NCI-H128 (cell line): Measurements from ENCODE around the gene P2RX3.
"Not testable (repeated sequence)": the region's sequence is repeated elsewhere in the genome, so short reads cannot be mapped to it uniquely, and the experiment has no call there.

Experiments
- DNase-seq: peaks from one replicate; lab custom pipeline; 2025; ENCODE audit not compliant: unreplicated experiment; lab: John Stamatoyannopoulos, UW

The P2RX3 gene

DNA sequence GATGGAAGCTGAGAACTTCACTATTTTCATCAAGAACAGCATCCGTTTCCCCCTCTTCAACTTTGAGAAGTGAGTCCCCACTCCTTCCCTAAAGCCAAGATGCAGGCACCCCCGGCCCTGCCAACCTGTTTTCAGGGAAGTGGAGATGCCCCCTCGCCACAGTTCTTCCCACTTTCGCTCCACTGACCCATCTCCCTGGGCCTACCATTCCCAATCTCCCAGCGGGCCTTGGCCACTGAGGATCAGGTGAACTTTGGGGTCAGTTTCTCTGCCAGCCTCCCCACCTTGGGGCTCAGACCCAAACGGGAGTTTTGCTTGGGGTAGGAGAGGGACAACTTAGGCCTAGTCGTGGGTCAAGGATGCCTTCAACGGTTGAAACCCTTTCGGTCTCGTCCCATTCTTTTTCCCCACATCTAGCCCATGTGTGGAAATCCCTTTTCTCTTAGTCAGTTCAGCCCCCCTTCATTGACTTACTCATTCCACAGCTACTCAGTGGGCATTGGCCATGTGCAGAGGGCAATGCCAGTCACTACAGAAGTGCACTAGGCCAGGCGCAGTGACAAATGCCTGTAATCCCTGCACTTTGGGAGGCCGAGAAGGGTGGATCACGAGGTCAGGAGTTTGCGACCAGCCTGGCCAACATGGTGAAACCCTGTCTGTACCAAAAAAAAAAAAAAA, 10.6 kb downstream of the P2RX3 start:
- no peak for DNase-seq

DNA sequence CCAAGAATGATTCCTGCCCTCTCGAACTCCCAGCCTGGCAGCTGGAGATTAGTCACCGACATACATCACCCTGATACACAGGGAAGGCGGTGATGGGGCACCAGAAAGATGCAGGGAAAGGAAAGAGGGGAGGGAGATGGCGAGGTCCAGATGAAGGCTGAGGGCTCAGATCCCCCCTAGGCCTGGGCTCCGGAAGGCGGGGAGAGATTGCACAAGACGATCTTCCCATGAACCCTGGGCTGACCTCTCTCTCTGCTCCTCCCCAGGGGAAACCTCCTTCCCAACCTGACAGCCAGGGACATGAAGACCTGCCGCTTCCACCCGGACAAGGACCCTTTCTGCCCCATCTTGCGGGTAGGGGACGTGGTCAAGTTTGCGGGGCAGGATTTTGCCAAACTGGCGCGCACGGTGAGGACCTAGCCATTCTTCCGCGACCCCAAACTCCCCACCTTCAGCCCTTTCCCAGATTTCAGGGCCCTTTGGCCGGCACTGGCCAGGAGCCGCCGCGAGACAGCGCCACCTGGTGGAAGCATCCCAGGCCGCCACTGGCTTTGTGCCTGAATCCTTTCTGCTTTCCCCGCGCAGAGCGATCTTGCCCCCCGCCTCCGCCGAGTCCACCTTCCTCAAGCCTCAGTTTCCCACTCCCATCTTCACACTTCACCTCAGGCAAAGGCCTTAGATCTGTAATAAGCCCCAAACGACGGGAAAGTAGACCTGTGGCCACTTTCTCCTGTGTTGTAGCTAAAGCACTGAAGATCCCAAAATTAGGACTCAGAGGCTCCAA, 11.5 kb downstream of the P2RX3 start:
- peak; percentile 22 for DNase-seq

DNA sequence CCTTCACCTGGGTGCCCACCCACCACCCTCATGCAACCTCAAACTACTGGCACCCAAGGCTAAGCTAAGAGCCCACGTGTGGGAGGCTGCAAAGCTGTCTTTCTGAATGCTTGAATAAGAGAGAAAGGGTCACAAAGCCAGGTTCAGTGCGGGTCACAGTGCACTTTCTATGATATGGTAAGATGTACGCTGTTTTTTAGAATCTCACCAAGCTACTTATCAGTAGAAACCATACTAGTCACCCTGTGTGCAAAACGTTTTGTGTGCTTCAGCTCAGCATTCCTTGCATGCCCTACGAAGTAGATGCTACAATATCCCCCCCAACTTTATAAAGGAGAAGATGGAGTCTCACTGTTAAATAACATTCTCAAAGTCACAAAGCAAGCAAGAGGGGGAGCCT, 14.9 kb downstream of the P2RX3 start:
- no peak for DNase-seq

DNA sequence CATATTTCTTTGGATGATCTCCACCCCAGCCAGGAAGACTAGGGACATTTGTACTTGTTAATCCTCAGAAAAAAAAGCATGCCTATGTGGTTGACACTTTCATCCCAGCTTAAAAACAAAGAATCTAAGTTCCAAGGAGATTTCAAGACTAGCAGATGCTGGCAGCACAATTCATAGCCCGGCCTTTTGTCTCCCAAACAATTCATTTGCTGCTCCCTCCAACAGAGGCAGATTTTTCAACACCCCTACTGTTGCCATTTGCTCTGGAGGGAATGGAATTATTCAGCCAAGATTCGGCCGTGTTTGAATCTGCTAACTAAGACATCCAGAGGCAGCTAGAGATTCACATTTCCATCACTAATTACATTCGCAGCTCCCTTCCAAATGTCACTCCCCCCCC, 15.3 kb downstream of the P2RX3 start:
- no peak for DNase-seq

DNA sequence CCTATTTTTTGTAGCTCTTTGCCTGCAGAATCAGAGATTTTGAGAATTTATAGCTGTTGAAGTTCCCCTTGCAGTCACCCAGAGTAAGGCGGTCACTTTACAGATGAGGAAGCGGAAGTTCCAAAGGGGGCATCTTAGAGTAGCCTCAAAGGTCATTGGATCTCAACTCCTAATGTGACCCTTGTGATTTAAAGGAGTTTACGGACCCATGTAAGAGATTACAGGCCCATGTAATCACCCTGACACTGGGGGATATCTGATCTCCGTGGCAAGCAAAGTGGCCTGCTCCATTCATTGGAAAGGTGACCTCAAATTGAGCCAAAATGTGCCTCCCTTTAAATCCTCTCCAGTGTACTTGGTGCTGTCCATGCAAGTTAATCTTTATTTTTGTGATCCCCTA, 15.7 kb downstream of the P2RX3 start:
- DNase-seq: no peak

DNA sequence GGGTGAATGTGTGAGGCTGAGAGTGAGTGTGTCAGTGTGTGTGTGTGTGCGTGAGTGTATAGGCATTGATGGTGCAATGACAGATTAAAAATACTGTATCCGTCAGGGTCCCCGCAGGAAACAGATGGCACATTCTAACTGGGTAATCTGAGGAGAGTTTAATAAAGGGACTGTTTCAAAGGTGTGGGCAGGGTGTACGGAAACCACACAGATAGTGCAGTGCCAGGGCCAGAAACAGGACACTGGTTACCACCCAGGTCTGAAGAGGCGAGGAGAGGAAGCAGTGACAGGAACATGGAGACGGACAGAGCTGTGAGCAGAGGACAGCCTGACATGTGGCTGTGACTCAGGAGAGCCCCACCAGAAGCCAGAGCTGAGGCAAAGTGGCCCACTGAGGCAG, 16.5 kb downstream of the P2RX3 start:
- no peak for DNase-seq

DNA sequence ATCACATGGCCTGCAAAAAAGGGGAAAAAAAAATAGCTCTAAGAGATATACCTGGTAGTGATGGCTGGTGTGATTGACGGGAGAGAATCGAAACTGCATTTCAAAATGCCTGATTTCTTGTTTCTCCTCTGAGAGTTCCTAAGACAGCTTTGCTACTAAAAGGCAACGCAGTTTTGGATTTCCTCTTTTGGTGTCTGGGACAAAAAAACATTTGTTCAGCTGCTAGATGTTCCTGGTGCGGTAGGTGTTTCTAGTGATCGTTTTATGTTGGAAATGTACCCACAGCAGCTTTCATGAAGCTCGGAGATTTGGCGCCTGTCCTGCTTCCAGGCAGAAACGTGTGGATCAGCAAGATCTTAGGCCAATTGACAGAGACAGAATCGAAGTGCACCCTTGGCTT, 18.1 kb downstream of the P2RX3 start:
- no peak for DNase-seq

DNA sequence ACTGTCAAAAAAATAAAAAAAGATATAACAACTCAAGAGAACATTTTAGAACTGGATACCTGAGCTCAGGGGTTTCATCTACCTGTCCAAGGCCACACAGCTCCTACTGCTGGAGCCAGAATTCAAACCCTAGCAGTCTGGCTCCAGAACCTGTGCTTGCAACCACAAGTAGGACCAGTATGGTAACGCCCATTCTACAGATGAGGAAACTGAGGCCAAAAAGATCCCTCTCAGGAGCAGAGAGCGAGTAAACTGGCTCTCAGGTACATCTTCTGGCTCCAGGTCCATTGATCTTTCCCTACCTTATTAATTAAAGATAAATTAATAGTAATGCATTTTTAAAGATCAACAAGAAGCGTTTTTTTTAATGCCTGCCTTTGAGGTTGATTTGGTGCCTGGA, 19.2 kb downstream of the P2RX3 start:
- no peak for DNase-seq

DNA sequence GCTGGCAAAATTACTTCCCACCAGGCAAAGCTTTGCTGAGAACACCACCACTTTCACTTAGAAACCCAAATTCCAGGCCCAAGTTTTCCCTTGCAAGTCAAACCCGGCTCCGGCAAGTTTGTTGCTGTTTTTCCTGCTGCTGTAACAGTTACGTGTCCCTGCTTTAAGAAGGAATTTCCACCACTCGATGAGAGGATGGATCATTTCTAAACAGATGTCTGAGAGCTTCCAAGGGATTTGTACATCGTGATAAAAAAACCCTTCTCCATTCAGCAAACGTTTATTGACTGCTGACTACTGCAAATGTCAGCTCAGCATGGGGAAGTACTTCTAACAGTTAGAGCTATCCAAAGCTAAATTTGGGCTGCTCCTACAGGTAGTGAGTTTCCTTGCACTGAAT, 19.7 kb downstream of the P2RX3 start:
- no peak for DNase-seq

DNA sequence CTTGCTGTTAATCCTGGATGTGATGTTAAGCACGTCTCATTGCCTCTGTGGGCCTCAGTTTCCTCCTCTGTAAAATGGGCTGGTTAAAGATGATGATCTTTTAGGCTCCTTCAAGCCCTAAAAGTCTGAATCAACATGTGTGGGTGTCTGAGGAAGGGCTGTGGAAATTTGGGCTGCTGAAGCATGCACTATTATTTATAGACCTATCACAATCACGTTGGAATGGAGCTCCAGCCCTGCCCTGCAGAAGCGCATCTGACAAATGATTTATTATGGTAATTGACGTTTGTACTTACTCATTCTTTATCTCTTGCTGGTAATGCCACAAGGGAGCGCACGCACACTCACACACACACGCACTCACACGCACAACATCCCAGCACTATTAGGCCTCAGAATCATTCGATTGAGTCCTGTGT, 20.4 kb downstream of the P2RX3 start:
- no peak for DNase-seq

DNA sequence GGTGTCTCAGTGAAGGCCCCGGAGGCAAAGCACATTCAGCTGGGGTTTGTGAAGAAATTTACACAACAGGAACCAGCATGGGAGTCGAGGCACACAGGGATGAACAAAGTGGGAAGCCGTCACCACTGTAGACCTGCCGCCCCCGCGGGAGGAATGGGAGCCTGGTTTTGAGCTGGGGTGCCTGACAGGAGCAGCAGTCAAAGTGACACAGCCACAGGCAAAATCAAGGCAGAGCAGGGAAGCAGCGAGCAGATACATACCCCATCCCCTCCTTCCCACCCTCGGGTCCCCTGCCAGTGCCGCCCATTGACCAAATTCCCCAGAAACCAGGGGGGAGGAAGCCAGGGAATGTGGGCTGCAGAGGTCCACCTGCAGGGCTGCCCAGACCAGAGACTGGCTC, 20.8 kb downstream of the P2RX3 start:
- DNase-seq: no peak

DNA sequence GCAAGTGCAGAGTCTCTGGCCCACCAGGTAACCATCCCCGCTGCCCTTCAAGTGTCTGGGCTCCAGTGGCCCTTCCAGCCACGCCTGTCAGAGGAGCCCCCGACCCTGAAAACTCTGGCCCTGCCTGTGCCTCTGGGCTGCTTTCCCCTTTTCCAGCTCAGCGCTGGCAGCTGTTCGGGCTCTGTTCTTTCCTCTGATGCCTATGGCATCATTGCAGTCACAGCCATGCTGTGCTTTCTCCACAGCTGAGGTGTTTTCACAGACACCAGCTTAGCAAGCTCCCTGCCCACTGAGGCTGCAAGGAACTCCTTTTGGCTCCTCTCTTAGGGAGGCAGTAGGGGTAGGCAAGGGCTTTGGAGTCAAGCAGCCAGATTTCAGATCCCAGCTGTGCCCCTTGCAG, 21.2 kb downstream of the P2RX3 start:
- DNase-seq: no peak

DNA sequence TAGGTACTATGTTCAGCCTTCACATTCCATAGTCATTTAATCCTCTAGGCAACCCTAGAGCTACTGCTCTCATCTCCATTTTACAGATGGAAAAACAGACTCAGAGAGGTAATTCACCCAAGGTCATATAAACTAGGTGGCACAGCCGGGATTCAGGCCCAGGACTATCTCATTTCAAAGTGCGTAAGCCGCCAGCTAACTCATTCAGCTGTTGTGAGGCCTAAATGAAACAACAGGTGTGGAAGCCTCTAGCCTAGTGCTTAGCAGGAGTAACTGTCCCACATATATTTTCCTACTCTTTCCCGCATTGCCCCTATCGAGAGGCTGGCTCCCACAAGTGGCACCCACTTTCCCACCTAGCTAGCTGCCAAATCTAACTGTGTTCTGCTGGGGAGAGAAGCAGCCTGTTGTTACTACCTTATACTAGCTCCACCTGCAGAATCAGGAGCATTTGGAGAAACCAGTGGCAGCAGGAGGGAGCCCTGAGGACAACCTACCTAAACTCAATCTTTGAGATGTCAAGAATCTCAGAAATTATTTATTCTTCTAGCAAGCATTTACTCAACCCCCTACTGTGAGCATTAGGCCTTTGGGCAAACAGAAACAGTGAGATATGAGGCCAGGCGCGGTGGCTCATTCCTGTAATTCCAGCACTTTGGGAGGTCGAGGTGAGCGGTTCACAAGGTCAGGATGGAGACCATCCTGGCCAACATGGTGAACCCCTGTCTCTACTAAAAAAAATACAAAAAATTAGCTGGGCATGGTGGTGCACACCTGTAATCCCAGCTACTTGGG, 21.9 kb downstream of the P2RX3 start:
- no peak for DNase-seq

DNA sequence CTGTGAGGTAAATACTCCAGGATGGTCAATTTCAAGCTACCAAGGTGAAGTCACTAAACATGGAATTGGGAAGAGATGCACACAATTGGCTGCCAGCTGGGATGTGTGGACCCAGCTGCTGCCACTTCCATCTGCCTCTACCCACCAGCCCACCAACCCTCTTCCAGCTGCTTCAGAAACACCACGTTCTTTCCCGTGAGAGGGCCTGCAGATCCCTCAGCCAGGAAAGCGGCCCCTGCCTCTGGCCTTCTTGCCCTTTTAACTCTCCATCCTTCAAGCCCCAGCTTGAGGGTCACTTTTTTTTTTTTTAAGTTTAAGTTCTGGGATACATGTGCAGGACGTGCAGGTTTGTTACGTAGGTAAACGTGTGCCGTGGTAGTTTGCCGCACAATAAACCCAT, 22.8 kb downstream of the P2RX3 start:
- no peak for DNase-seq

DNA sequence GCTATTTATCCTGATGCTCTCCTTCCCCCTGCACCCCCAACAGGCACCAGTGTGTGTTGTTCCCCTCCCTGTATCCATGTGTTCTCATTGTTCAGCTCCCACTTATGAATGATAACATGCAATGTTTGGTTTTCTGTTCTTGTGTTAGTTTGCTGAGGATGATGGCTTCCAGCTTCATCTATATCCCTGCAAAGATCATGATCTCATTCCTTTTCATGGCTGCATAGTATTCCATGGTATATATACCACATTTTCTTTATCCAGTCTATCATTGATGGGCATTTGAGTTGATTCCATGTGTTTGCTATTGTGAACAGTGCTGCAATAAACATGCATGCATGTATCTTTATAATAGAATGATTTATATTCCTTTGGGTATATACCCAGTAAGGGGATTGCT, 23.3 kb downstream of the P2RX3 start:
- not testable (repeated sequence) for DNase-seq

DNA sequence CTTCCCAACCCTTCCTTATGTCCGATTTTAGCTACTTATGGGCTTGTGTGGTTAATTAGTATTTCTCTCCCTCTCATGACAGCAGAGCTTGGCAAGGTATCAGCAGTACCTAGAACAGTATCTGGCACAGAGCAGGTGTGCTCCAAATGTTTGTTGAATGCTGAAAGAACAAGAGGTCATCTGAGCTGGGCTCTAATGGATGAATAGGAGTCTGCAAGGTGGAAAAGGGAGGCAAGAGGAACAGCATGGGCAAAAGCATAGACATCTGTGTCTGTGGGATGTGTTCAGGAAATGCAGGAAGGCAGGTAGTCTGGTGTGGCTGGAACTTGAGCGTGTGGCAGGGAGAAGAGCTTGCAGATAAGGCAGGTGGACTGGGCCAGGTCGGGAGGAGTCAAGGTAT, 23.8 kb downstream of the P2RX3 start:
- DNase-seq: no peak

DNA sequence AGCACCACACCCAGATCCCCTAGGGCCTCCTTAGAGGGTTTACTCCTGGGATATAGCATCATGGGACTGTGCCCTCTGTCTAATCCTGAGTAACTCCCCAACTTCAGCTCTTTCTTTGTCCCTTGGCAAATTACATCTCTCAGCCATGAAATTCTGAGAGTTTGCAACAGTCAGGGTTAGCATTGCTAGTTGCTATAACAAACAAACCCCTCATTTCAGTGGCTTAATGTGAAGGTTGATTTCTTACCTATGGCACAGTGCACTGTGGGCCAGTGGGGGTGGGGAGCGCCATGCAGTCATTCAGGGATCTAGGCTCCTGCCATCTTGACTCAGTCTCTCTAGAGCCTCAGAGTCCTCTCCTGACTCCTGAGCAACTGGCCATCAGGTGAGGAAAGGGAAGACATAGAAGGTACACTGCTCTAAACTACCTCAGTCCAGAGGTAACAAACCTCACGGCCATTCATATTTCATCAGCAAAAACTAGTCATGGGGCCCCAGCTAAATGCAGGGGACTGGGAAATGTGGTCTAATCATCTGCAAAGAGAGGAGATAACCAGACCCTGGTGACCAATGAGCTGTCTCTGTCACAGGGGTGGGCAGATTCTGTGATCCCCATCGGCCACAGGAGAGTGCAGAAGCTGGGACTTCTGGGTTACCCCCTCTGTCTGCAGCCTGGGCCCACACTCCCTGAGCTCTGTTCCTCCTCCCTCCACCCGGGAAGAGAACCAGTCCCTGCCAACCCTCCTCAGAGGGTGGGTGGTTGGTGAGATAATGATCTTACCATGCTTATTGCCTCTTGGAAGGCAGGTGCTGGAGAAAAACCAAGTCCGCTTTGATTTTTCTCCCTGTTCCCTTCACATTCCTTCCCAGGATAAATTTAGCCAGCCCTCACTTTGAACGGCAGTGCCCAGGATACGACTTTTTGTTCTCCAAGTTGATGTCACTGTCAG, 25.3 kb downstream of the P2RX3 start:
- no peak for DNase-seq

DNA sequence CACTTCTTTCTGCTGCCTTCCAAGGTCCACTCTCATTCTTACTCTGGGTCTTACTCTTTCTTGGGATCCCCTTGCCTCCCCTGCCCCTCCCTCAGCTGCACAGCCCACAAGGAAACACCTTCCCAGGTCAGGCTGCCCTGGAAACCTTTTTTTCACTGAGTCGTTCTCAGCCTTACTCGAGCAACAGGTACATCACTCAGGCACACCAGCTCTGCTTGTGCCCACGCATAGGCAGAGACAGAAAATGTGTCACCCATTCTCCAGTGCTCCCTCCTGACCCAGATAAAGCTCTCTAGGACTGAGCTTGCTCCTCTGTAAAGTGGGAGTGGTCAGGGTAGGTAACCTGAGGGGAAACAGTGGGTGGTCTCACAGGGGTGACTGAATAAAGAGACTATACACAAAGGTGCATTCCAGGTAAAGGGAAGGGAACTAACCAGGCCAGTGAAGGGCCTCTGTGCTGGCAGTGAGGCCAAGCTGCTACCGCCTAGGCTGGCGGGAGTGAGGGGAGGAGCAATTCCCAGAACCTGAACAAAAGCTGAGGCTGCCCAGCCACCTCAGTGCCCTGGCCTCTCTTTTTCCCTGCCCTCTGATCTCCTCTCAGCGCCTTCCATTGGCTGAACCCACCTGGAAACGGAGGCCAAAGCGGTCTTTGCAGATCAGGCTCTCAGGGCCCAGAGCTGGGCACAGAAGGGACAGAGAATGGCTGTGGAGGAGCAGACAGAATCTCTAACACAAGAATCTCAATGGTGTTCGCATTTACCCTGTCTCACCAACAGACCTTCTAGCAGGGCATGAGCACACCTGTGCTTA, 26.9 kb downstream of the P2RX3 start:
- DNase-seq: no peak

DNA sequence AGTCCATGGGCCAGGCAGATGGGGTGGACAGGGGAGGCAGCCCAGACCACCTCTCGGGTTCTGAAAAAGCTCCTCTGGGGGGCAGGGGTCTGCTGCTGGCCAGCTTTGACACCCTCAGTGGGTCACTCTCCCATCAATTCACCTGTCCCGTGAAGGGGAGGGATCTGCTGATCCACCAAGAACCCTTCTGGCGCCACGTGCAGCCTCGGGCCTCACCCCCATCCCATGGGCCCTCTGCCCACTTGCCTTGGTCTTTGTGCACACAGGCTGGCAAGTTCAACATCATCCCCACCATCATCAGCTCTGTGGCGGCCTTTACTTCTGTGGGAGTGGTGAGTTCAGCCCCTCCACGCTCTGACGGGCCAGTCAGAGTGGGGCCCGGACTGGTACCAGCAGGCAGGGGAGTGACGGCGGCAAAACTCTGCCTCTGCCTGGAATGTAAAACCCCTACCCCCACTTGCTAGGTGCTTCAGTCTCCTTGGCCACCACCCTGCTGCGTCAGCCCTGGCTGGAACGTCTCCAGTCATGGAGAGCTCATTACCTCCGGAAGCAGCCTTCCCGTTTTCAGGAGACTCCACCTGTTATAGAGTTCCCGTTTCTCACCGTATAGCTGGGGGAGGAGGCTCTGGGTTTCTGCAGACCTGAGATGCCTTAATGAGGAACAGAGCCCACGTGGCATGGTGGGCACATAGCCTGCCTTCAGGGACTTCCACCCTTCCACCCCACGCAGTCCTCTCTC, 30.1 kb downstream of the P2RX3 start:
- no peak for DNase-seq
